ENCODE results near the gene KCTD21.
"Not testable (repeated sequence)": the region's sequence is repeated elsewhere in the genome, so short reads cannot be mapped to it uniquely, and the experiment has no call there.

Gene KCTD21, protein sequence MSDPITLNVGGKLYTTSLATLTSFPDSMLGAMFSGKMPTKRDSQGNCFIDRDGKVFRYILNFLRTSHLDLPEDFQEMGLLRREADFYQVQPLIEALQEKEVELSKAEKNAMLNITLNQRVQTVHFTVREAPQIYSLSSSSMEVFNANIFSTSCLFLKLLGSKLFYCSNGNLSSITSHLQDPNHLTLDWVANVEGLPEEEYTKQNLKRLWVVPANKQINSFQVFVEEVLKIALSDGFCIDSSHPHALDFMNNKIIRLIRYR

DNA sequence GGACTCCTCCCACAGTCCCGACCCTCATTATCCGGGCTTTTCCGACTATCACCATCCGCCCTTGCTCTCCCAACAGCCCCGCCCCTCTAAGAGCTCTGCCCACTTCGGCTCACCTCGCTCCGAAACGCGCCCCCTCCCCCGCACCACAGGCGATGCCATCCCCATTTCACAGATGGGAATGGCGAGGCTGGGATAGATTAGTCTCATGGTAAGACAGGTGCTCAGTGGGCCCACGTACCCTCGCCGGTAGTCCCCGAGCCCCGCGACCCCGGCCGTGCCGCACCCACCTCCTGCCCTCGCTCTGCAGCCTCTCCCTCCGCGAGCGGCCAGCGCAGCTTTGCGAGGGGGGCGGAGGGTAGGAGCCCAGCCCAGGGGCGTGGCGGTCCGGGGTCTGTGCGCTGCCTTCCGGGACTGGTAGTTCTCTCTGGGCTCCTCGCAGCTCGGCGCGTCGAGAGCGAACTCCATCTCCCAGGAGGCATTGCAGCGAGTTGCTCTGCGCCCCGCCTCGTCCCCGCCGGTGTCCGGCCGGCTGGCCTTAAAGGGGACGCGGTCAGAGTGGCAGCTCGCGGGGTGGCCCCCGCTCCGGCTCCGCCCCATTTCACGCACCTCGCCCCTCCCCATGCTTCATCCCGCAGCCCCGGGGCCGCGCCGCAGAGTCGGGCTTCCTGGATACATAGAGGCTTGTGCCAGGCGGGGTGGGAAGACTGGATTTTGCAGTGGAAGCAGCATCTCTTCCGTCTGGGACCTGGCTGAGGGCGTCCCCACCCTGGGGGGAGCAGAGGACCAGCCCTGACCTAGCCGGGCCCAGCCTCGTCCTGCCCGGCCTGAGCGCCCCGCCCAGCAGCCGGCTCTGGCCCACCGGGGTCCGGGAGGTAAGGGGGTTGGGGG, at the start of gene KCTD21, which contains the start of gene USP35:
KCTD21 (minus strand) TSS at position 341 of the 888 bp plus-strand sequence. CDS start 14,072 bp downstream, outside the sequence.
USP35 (plus strand) TSS at position 634 of the 888 bp plus-strand sequence. CDS start 7,327 bp downstream, outside the sequence.
- DNase-seq = peak; percentile 95

DNA sequence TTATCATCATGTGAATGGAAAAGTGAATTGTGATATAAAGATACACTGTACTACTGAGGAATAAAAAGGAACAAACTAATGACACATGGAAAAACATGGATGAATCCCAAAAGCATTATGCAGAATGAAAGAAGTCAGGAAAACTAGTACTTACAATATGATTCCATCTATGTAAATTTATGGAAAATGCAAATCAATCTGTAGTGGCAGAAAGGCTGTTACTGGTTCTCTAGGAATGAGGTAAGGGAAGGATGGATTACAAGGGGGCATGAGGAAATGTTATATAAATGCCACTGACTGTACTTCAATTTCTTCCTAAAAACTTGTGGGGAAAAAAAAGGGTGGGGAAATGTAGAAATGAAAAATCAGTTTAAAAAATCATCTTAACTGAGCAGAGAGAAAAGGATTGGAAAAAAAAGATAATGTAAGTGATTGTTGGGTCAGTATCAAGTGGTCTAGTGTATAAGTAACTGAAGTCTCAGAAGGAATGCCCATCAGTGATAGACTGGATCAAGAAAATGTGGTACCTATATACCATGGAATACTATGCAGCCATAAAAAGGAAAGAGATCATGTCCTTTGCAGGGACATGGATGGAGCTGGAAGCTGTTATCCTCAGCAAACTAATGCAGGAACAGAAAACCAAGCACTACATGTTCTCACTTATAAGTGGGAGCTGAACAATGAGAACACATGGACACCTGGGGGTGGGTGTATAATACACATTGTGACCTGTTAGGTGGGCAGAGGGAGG, 49.0 kb upstream of the KCTD21 start:
- no peak for DNase-seq

DNA sequence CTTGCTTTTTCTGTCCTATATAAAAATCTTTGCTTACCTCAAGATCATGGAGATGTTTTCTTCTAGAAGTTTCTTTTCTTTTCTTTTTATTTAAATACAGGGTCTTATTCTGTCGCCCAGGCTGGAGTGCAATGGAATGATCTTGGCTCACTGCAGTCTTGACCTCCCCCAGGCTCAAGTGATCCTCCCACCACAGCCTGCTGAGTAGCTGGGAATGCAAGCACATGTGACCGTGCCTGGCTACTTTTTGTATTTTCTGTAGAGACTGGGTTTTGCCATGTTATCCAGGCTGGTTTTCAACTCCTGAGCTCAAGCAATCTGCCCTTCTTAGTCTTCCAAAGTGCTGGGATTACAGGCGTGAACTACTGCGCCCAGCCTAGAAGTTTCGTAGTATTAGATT, 45.6 kb upstream of the KCTD21 start:
- no peak for DNase-seq

DNA sequence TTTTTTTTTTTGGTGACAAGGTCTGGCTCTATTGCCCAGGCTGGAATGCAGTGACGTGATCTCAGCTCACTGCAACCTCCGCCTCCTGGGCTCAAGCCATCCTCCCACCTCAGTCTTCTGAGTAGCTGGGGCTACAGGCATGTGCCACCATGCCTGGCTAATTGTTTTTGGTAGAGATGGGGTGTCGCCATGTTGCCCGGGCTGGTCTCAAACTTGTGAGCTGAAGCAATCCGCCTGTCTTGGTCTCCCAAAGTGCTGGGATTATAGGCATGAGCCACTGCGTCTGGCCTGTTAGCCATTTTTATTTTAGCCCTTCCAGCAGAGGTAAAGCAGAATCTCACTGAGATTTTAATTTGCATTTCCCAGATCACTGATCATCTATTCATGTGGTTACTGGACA, 44.6 kb upstream of the KCTD21 start:
- DNase-seq = not testable (repeated sequence)

DNA sequence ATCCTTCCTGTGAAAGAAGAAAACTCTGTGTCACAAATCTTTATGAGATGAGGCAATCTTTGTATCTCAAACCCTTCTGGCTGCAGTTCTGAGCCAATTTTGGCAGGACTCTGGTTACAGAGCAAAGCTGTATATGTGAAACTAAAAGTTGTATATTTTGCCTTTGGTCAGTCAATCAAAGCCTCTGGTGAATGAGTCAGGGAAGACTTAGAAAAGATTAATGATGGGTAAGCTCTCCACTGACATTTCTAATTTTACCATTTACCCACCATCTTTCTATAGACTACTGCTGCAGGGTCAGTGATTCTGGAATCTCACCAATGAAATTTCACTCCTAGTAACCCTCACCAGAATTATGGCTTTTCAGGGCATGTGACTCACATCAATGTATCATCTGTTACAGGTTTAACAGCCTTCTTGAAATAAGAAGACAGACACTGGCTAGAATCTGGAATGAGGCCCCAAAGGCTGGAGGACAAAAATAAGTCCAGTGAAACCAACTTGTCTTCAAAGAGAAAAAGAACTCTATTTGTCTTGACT, 43.6 kb upstream of the KCTD21 start:
- DNase-seq = no peak

DNA sequence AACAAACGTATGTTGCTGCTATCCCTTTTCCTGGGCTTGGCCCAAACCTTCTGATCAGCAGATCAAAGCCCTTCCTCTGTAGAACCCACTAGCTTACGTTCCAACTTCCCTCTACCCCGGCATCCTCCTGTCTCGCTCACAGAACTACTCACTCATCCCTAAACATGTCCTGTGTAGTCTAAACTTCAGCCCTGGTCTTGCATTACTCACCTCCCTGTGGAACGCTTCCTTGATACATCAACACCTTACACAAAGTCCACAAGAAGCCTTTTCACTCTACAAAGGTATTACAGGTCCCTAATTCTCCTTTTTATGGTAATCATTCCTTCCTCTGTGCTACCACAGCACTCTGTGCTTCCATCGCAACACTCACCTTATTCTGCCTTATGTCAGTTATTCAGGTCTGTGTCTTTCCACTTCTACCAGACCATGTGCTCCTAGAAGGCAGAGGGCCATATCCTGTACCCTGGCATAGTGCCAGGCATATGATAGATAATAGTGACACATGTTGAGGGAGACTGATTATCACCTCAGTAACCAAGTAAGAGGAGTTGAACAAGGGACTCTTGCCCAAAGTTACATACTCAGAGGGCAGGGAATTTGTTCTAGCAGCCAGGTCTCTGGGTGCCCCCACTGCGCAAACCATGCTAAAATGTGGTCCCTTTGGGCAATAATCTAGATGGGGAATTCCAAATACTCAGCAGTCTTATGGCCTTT, 41.9 kb upstream of the KCTD21 start:
- DNase-seq = no peak

DNA sequence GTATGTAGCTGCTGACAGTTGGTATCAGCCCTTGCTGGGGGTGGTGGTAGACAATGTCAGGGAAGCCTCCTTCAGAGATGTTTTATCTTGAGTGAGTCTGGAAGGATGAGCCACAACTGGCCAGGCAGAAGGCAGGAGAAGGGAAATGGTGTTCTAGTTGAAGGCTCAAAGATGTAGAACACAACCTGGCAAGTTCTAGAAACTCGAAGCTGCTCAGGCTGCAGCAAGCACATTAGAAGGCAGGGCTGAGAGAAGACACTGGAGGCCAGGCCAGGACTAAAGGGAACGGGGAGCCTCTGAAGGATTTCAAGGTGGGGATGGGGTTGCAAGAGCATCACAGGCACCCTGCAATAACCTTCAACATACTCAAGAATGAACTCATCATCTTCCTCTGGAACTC, 40.7 kb upstream of the KCTD21 start:
- DNase-seq = no peak

DNA sequence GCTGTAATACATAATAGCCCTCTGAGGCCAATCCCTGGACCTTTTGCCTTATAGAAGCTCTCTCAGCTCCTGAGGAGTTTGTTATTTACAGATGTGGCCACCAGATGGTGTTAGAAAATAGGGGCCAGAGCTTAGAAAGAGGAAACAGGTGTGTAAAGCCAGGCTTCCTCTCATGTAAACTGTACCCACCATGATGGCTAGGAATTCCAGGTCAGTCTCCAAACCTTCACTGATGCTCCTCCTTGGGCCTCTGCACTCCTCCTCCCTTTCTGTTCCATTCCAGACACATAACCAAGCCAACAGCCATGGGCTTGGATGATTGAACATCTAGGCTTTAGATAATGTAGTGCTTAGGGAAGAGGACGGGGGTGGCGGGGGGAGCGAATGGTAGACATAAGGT, 40.0 kb upstream of the KCTD21 start:
- no peak for DNase-seq

DNA sequence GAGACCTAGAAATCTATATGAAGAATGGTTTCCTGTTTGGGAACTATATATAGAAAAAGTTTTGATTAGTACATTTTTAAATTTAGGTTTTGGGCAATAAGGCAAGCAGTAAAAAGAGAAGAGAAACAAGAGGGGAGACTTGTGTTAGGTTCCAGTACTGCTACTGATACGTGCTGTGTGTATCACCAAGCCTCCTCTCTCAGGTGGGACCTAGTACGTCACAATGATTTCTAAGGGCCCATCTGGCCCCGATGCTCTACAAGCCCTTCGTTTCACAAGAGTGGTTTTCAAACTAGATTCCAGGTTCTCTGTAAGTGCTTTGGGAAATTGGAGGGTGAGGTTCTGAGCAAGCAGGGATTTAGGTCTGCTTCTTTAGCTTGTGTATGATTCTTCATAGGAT, 39.5 kb upstream of the KCTD21 start:
- no peak for DNase-seq

DNA sequence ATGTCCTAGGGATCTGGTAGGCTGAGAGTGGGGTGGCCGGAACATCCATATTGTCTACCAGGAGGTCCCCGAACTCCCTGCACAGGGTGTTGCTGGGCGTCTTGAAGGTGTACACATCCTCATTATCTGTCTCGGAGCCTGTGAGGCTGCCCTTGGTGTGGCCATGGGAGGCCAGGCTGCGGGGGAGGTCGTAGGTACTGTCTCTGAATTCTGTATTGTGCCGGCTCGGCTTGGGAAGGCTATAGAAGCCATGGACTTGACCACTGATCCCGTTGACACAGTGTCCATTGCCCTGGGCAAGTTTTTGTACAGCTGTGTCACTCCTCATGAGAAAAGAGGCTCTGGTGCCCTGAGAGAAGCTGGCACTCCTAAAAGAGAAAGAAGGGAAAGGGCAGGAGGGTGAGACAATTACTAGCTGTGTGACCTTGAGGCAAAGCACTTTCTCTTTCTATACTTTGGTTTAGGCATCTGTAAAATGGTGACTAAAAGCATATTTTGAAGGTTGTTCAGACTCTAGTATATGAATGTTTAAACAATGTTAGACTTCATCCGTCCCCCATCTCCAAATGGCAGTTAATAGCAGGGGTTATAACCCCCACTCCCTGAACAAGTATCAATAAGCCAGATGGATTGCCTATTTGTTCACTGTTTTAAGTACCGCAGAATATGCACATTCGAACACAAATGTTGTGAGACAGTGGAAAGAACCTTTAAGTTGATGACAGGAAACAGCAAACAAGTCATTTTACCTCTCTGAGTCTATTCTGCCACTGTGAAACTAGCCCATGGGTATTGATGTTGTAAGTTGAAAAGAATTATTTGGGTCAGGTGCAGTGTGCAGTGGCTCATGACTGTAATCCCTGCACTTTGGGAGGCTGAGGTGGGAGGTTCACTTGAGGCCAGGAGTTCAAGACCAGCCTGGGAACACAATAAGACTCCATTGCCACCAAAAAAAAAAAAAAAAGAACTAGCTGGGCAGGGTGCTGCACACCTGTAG, 38.6 kb upstream of the KCTD21 start:
- no peak for DNase-seq

DNA sequence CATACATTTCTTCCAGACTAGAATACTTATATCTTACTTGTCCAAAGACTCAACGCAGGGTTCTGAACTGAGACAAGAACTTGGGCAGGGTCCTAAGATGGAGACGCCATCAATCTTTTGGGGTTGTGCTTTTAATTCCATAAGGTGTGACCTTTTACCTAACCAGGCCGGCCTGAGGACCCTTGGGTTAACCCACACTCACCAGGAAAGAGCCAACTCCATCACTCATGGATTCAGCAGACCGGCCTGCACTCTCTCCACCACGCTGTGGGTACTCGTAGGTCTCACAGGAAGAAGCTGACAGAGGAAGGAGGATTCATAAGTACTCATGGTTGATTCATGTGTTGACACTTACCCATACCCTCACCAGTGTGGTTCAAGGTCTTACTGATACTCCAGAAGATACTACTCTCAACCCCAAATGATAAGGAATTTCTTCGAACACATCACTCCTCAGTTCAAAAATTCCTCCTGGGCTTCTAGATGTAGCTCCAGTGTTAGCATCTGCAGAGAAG, 36.5 kb upstream of the KCTD21 start:
- peak; percentile 32 for DNase-seq

DNA sequence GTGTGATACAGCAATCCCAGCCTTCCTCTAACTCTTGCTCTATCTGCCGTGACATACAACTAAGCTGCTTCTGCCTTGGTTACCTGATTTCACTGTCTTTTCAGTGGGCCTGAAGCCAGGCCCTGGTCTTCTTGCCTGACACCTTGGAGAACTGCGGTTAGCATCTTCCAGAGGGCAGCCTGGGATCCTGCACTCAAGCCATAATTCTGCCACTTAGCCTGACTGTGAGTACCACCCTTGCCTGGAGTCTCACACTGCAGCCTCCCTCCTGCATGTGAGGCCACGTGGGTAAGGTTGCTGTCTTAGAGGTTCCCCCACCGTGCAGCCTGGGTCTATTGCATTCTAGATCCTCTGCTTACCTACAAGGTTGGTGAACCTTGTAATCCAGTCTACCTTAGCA, 36.1 kb upstream of the KCTD21 start:
- peak; percentile 43 for DNase-seq

DNA sequence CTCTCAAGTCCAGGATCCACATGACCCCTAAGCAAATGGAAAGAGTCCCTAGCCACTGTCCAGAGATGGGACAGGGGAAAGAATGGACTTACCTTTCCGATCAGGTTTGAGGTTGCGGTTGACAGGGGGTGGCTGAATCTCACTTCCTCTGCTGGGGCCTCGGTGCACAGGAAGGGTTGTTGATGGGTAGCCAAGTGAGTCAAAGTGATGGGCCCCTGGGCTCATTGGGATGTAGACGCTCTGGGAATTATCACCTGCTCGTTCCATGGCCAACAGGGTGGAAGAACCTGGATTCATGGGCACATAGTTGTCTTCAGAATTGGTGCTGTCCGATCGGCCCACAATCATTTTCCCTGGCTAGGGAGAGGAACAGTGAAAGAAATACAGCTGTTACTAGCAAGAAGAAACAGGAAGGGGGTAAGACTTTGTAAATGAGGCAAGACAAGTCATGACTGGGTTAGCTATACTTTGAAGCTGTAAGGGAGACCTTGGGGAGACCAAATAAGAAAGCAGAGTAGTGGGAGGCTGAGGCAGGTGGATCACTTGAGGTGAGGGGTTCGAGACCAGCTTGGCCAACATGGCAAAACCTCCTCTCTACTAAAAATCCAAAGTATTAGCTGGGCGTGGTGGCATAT, 35.0 kb upstream of the KCTD21 start:
- peak; percentile 21 for DNase-seq

DNA sequence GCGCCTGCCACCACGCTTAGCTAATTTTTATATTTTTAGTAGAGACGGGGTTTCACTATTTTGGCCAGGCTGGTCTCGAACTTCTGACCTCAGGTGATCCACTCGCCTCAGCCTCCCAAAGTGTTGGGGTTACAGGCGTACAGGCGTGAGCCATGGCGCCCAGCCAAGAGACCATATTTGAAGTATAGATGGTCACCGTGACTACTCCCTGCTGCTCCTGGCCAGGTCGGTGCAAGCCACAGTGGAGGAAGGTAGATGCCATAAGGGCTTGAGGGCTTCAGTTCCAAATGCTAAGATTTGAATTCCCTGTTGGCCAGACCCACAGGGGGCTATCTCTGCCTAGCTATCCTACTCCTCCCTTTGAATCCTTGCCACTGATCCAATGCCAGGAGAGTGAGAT, 34.3 kb upstream of the KCTD21 start:
- peak; percentile 21 for DNase-seq

DNA sequence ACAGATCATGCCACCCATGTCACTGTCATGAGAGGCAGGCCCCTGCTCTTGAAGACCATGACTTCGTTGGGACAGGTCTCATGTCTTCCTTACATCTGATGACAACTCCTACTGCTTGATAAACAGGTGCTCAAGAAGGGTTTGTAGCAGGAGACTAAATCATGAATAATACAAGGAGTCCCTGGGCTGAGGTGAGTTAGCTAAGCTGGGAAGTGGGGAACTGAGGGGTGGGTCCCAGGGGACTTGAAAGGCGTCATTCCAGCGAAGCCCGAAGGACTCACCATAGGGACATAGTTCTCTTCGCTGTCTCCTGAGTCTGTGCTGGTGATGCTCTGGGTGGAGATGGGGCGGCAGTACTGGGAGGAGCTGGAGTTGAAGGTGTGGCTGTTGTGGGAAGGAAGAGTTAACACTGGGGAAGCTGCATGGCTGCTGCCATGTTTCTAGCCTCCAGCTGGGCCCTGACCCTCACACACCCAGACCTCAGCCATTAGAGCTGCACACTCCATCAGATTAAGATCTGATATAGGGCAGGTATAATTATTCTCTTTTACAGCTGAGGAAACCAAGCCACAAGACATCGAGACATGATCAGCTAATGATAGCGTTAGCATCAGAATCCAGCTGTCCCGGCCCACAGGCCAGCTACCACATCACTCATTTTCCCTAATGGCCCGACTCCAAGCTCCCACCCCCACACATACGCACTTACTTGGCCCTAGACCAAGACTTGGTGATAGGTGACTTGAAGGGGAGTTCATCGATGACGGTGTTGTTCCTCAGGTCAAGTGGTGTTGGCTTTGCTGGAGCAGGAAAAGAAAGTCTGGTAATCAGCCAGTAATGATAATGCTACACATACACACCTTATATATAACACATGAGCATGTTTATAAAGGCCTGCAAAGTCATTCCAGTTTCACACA, 33.2 kb upstream of the KCTD21 start:
- peak; percentile 43 for DNase-seq

DNA sequence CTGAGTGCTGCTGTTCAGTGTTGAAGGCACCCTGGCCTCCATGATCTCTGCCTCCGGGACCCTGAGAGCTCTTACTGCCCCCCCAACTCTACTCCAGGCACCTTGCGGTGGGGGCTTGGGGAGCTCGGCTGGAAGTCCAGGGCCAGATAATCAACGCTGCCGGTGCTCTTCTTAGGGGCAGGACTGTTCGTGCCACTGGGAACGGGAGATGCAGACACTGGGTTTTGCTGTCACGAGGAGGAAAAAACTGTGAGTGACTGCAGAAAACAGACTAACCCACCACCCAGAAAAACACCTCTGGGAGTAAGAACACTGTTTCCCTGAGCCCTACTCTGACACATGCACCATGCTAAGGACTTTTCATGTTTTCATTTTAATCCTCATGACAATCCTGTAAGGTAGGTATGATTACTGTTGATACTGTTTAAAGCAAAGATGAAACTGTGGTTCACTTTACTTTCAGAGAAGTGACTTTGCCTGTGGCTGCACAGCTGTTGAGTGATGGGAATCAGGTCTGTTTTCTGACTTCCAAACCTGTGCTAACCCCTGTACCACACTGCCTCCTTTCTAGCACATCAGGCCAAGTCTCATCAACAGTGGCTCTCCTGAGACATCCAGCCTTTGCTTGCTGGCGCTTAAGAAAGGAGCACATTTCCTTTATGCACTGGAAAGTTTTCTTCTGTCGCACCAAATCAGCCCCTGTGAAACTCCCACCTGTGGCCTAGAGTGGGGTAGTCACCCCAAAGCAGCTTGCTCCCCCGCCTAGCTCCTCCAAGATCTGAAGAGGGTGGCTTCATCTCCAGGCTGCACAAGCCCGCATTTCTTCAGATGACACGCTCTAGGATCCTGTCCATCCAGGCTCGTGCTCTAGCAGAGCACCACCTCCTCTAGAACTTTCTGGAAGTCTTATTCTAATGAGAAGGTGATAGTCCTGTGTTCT, 32.1 kb upstream of the KCTD21 start:
- peak; percentile 53 for DNase-seq

DNA sequence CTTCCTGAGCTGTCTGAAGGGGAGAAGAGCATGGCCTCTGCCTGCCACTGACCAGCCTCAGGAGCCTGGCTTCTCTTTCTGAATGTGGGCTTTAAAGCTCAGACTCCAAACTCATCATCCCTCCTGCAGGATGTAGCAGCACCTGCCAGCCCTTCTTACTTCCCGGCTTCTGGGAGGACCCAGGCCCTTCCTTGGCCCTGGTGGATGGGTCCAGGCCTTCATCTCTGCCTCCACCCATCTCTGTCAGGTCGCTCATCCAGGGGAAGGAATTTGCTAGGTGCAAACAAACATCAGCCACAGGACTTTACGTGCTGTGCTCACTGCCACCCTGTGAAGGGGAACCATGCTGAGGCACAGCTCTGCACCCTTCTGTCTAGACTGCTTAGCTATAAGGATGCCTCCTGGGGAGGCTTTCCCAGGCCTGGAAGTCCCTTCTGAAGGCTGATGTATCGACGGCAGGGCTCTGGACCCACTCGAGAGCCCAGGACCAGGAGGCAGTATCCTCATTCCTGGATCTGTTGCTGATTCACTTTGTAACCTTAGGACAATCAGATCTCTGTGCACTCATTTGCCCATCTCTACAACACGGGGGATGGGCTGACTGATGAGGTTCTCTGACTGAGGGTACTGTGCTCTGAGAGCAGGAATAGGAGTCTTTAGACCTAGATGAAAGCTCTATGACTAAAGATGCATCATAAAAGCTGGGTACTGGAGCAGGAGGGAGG, 31.2 kb upstream of the KCTD21 start:
- DNase-seq = peak; percentile 40

All from activated CD8-positive, alpha-beta memory T cell treated with anti-CD3 and anti-CD28 coated beads for 24 hours (primary cell).